PC-3 (cell line): Measurements from ENCODE around the gene LEF1. TPM values are rescaled to one million over a fixed set of nuclear protein-coding genes. Genes with fewer than 3 reads are reported as not detected.

Experiments used
- ATAC-seq: fragments of 200-7000 bp; cut with Tn5 transposase; 2 replicates; pipeline ENCODE4 v1.9.1; 2020; ENCODE audit warnings: mild to moderate bottlenecking, moderate library complexity
- BruUV-seq: library from RNA; stranded (reverse); fragments of 400-500 nt; replicated peaks from 2 replicates; lab custom pipeline; 2021; lab: Mats Ljungman, UMichigan
- CTCF ChIA-PET: fragments of 300-600 bp; sonication (Branson Sonifier 250); formaldehyde crosslinking; loops from one replicate; lab custom pipeline; 2022; ENCODE audit warnings: antibody characterized with exemption; lab: Charles Lee
- POLR2A ChIA-PET: fragments of 300-600 bp; sonication (Branson Sonifier 250); formaldehyde crosslinking; loops from one replicate; lab custom pipeline; 2022; ENCODE audit warnings: antibody characterized with exemption; ENCODE audit not compliant: unreplicated experiment; lab: Charles Lee
- DNase-seq: peaks from one replicate; pipeline ENCODE4 v3.0.0-alpha.2; 2015
- H2AFZ ChIP-seq: fragments of 300-600 bp; sonication (generic); 2 replicates; pipeline ENCODE4 v1.6.0; 2016; ENCODE audit warnings: antibody characterized with exemption, low read length
- H3F3A ChIP-seq: fragments of 300-600 bp; sonication (generic); one replicate; pipeline ENCODE4 v1.6.0; 2017; ENCODE audit warnings: antibody characterized with exemption, low read length, control low read depth, mild to moderate bottlenecking; ENCODE audit not compliant: unreplicated experiment
- H3K27ac ChIP-seq: fragments of 300-600 bp; sonication (generic); 2 replicates; pipeline ENCODE4 v1.5.1; 2016; ENCODE audit warnings: mild to moderate bottlenecking, low read length
- H3K27me3 ChIP-seq: fragments of 300-600 bp; sonication (generic); 2 replicates; pipeline ENCODE4 v1.6.1; 2016; ENCODE audit warnings: low read length, mixed read lengths
- H3K36me3 ChIP-seq: fragments of 300-600 bp; sonication (generic); 2 replicates; pipeline ENCODE4 v1.6.1; 2016; ENCODE audit warnings: low read depth, mixed run types, low read length, mixed read lengths
- H3K4me1 ChIP-seq: fragments of 300-600 bp; sonication (generic); 2 replicates; pipeline ENCODE4 v1.5.1; 2016; ENCODE audit warnings: low read length; ENCODE audit not compliant: insufficient read depth
- H3K4me2 ChIP-seq: fragments of 300-600 bp; sonication (generic); 2 replicates; pipeline ENCODE4 v1.6.0; 2016; ENCODE audit warnings: low read length
- H3K4me3 ChIP-seq: fragments of 300-600 bp; sonication (generic); 2 replicates; pipeline ENCODE4 v1.5.1; 2016; ENCODE audit warnings: mild to moderate bottlenecking, low read length, mixed read lengths
- H3K79me2 ChIP-seq: fragments of 300-600 bp; sonication (generic); 2 replicates; pipeline ENCODE4 v1.6.1; 2017; ENCODE audit warnings: low read length, mixed read lengths
- H3K9ac ChIP-seq: fragments of 300-600 bp; sonication (generic); 2 replicates; pipeline ENCODE4 v1.6.0; 2016; ENCODE audit warnings: mild to moderate bottlenecking, low read length
- H3K9me2 ChIP-seq: fragments of 300-600 bp; sonication (generic); replicated peaks from 2 replicates; pipeline ENCODE4 v1.6.1; 2016; ENCODE audit warnings: mixed run types, low read length, mixed read lengths
- H3K9me3 ChIP-seq: fragments of 300-600 bp; sonication (generic); 2 replicates; pipeline ENCODE4 v1.6.1; 2016; ENCODE audit warnings: low read length, mixed read lengths
- H4K20me1 ChIP-seq: fragments of 300-600 bp; sonication (generic); 2 replicates; pipeline ENCODE4 v1.6.1; 2016; ENCODE audit warnings: low read length, mixed read lengths
- EZH2 ChIP-seq: fragments of 300-600 bp; sonication (generic); IDR thresholded peaks from one replicate; pipeline ENCODE4 v1.6.1; 2017; ENCODE audit warnings: antibody characterized with exemption, mild to moderate bottlenecking, low read length; ENCODE audit not compliant: unreplicated experiment
- EZH2phosphoT487 ChIP-seq: fragments of 300-600 bp; sonication (generic); IDR thresholded peaks from 2 replicates; pipeline ENCODE4 v1.6.1; 2018; ENCODE audit warnings: mild to moderate bottlenecking, antibody characterized with exemption, low read length, borderline replicate concordance
- intact Hi-C: fragments of 100-400 bp; cut with micrococcal nuclease; formaldehyde crosslinking; loops from 2 replicates; pipeline ENCODE4 v1.9.0; 2023
- total RNA-seq: library from RNA; depleted of rRNA; stranded (reverse); fragments of >200 nt; gene quantifications from 2 replicates; pipeline ENCODE4 v1.2.3, GENCODE V29; 2014
- TF ChIP-seq, protein P1 (sequence below): fragments of 300-600 bp; sonication (generic); conservative IDR thresholded peaks from 2 replicates; pipeline ENCODE4 v1.5.1; 2017; ENCODE audit warnings: antibody characterized with exemption, low read depth, mild to moderate bottlenecking, low read length

The LEF1 gene
- total RNA-seq, 1 experiment from 2014 or later = 2.4 TPM

DNA sequence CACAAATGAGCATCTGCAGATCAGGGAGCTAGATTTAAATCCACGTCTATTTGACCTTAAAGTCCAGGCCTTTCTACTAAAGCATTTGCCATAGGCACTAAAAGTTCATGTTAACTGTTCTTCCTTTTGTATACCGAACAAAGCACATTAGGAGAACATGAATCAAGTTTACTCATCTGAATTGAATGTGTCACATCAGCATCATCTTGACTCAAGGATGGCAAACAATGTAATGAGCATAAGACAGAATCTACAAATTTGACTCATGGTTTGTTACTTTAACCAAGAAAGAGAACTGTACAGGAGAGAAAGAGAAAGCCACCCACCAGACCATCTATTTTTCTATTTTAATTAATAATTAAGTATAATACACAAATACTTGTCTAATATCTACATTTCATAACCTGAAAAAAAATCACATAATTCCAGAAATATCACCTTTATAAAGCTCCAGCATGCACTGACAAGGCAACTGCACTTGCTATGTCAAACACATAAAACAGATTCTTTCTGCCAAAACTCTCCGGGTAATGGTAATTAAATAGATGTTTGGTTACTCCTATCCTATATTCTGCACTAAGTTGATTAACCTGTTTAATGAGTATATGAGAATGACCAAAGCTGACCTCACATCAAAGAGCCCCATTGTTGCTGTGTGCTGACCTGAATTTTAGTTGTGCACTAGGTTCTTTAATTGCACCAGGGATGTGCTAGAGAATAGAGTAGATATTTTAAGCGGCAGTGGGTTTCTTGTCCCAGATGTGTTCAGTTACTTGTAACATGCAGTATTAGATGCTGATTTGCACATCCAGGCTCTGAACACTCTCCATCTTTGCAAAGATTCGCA, 42.5 kb upstream of the LEF1 start:
- ChIA-PET POLR2A (no interaction called here), CTCF (no interaction called here)
- Histone ChIP-seq H3K4me2 (peak overlapping the region; percentile 13; the same call in 1 of the 2 replicates), H3K9me3 (no peaks in the 10 kb centered on the region), H3K36me3 (no peaks in the 10 kb centered on the region), H3F3A (no peaks in the 10 kb centered on the region), H3K27me3 (no peaks in the 10 kb centered on the region), H3K4me3 (no peak overlapping the region), H3K79me2 (no peaks in the 10 kb centered on the region), H3K4me1 (peaks cover 17% of the 10 kb centered on the region; the same call in 1 of the 2 replicates), H3K27ac (peak overlapping the region; percentile 14; the same call in 1 of the 2 replicates), H2AFZ (no peak overlapping the region), H4K20me1 (no peaks in the 10 kb centered on the region), H3K9ac (no peak overlapping the region), H3K9me2 (no peaks in the 10 kb centered on the region)
- ATAC-seq = peak; percentile 88
- TF ChIP-seq, protein P1, sequence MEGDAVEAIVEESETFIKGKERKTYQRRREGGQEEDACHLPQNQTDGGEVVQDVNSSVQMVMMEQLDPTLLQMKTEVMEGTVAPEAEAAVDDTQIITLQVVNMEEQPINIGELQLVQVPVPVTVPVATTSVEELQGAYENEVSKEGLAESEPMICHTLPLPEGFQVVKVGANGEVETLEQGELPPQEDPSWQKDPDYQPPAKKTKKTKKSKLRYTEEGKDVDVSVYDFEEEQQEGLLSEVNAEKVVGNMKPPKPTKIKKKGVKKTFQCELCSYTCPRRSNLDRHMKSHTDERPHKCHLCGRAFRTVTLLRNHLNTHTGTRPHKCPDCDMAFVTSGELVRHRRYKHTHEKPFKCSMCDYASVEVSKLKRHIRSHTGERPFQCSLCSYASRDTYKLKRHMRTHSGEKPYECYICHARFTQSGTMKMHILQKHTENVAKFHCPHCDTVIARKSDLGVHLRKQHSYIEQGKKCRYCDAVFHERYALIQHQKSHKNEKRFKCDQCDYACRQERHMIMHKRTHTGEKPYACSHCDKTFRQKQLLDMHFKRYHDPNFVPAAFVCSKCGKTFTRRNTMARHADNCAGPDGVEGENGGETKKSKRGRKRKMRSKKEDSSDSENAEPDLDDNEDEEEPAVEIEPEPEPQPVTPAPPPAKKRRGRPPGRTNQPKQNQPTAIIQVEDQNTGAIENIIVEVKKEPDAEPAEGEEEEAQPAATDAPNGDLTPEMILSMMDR = no peak
- TF ChIP-seq EZH2phosphoT487 = no peak
- no peak for TF ChIP-seq EZH2
- BruUV-seq = no TSS peak
- intact Hi-C loops = no loop called here
- DNase-seq = peak; percentile 75

DNA sequence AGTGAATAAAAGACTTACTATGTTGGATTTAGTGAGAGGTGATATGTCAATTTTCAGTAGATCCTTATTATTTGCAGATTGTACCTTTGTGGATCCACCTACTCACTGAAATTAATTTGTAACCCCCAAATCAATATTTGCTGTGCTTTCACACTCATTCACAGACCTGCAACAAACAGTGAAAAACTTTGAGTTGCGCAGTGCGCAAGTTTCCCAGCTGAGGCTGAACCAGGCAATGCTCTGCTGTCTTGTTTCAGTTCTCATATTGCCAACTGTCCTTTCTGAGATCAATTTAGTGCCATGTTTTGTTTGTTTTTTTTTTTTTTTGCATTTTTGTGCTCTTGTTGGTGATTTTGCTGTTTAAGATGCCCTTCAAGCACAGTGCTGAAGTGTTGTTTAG, 40.8 kb upstream of the LEF1 start:
- Histone ChIP-seq H3F3A (no peaks in the 10 kb centered on the region), H2AFZ (no peak overlapping the region), H3K27me3 (no peaks in the 10 kb centered on the region), H3K36me3 (no peaks in the 10 kb centered on the region), H3K9ac (no peak overlapping the region), H3K4me1 (peaks cover 22% of the 10 kb centered on the region; the same call in 1 of the 2 replicates), H4K20me1 (no peaks in the 10 kb centered on the region), H3K4me2 (no peak overlapping the region), H3K9me2 (no peaks in the 10 kb centered on the region), H3K27ac (no peak overlapping the region), H3K9me3 (no peaks in the 10 kb centered on the region), H3K79me2 (no peaks in the 10 kb centered on the region), H3K4me3 (no peak overlapping the region)
- TF ChIP-seq, protein P1 = no peak
- TF ChIP-seq EZH2 (no peak), EZH2phosphoT487 (no peak)
- POLR2A ChIA-PET = no interaction called here
- DNase-seq = no peak
- ATAC-seq = no peak
- intact Hi-C loops = no loop called here
- no TSS peak for BruUV-seq
- CTCF ChIA-PET = no interaction called here

DNA sequence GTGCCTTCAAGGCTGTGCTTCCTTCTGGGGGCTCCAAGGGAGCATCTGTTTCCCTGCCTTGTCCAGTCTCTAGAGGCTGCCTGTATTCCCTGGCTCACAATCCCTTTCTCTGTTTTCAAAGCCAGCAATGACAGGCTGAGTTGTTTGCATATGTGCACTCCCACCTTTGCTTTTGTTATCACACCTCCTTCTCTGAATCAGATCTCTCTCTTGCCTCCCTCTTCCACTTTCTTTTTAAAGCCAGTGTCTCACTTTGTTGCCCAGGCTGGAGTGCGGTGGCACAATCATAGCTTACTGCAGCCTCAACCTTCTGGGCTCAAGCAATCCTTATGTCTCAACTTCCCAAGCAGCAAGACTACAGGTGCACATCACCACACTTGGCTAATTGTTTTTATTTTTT, 37.1 kb upstream of the LEF1 start:
- no peak overlapping the region for H3K27ac ChIP-seq
- ChIA-PET POLR2A (no interaction called here), CTCF (no interaction called here)
- BruUV-seq = no TSS peak
- H2AFZ ChIP-seq = no peak overlapping the region
- no peaks in the 10 kb centered on the region for H3K27me3 ChIP-seq
- no peak overlapping the region for H3K4me3 ChIP-seq
- DNase-seq (no peak), ATAC-seq (no peak)
- H3K36me3 ChIP-seq = no peaks in the 10 kb centered on the region
- H3K9ac ChIP-seq = no peak overlapping the region
- H3F3A ChIP-seq = no peaks in the 10 kb centered on the region
- H3K9me3 ChIP-seq = no peaks in the 10 kb centered on the region
- no peaks in the 10 kb centered on the region for H3K9me2 ChIP-seq
- H4K20me1 ChIP-seq = no peaks in the 10 kb centered on the region
- intact Hi-C loops = no loop called here
- TF ChIP-seq EZH2 = no peak
- TF ChIP-seq, protein P1 = no peak
- TF ChIP-seq EZH2phosphoT487 = no peak
- peaks cover 14% of the 10 kb centered on the region; the same call in 1 of the 2 replicates for H3K4me1 ChIP-seq
- H3K79me2 ChIP-seq = no peaks in the 10 kb centered on the region
- H3K4me2 ChIP-seq = no peak overlapping the region
